T-helper 9 cell (primary cell): Measurements from ENCODE around the gene TMEM140.

Experiments used
- DNase-seq: peaks from one replicate; pipeline ENCODE4 v3.0.0-alpha.2; 2020

Gene TMEM140

GRCh38 chr7:135175931-135176330 is 28.1 kb downstream of the TMEM140 start:
- no peak for DNase-seq

GRCh38 chr7:135177028-135177696 is 29.3 kb downstream of the TMEM140 start:
- no peak for DNase-seq

GRCh38 chr7:135178364-135178763 is 30.5 kb downstream of the TMEM140 start:
- DNase-seq, result no peak

- no peak for DNase-seq
Measured at GRCh38 chr7:135179321-135179925, 31.6 kb downstream of the TMEM140 start.

- no peak for DNase-seq
Measured at GRCh38 chr7:135180122-135180521, 32.2 kb downstream of the TMEM140 start.

- no peak for DNase-seq
Measured at GRCh38 chr7:135181261-135181928, 33.5 kb downstream of the TMEM140 start.

GRCh38 chr7:135181929-135182678 is 34.2 kb downstream of the TMEM140 start:
- DNase-seq, result no peak

- no peak for DNase-seq
Measured at GRCh38 chr7:135183478-135183877, 35.6 kb downstream of the TMEM140 start.

GRCh38 chr7:135184254-135184841 is 36.5 kb downstream of the TMEM140 start:
- DNase-seq, result no peak

- DNase-seq, result no peak
Measured at GRCh38 chr7:135185471-135186260, 37.8 kb downstream of the TMEM140 start.

- DNase-seq, result no peak
Measured at GRCh38 chr7:135186261-135186540, 38.3 kb downstream of the TMEM140 start.

- DNase-seq, result no peak
Measured at GRCh38 chr7:135186841-135187253, 39.0 kb downstream of the TMEM140 start.

GRCh38 chr7:135188298-135188984 is 40.6 kb downstream of the TMEM140 start:
- DNase-seq, result no peak

- no peak for DNase-seq
Measured at GRCh38 chr7:135189221-135189662, 41.4 kb downstream of the TMEM140 start.

GRCh38 chr7:135189961-135190360 is 42.1 kb downstream of the TMEM140 start:
- DNase-seq, result no peak

GRCh38 chr7:135190703-135191102 is 42.8 kb downstream of the TMEM140 start:
- no peak for DNase-seq

- DNase-seq, result no peak
Measured at GRCh38 chr7:135192914-135193536, 45.2 kb downstream of the TMEM140 start.

GRCh38 chr7:135193615-135194081 is 45.8 kb downstream of the TMEM140 start:
- no peak for DNase-seq

- no peak for DNase-seq
Measured at GRCh38 chr7:135194494-135195095, 46.7 kb downstream of the TMEM140 start.

GRCh38 chr7:135195156-135195555 is 47.3 kb downstream of the TMEM140 start:
- no peak for DNase-seq
